GM10248 (cell line): ENCODE data around the gene BRPF3.
"Not testable (repeated sequence)": the region's sequence is repeated elsewhere in the genome, so short reads cannot be mapped to it uniquely, and the experiment has no call there.

Source experiments
- CTCF ChIA-PET: fragments of 300-600 bp; sonication (Branson Sonifier 250); formaldehyde crosslinking; extraction: SDS; loops from one replicate; lab custom pipeline; 2021; ENCODE audit warnings: antibody characterized with exemption; lab: Yijun Ruan, JAX
- POLR2A ChIA-PET: fragments of 350-650 bp; sonication (Branson Sonifier 250); formaldehyde crosslinking; extraction: SDS; loops from one replicate; lab custom pipeline; 2020; ENCODE audit warnings: antibody characterized with exemption; lab: Yijun Ruan, JAX
- DNase-seq: peaks from one replicate; pipeline ENCODE4 v3.0.0; 2012; ENCODE audit errors: extremely low spot score
- CTCF ChIP-seq: IDR thresholded peaks from 2 replicates; pipeline ENCODE4 v1.5.1; 2012; ENCODE audit warnings: mild to moderate bottlenecking, low read depth; ENCODE audit errors: extremely low read depth, missing control alignments, control extremely low read depth

BRPF3 gene

GRCh38 chr6:36216559-36216958, 20.0 kb downstream of the BRPF3 start:
- POLR2A ChIA-PET = no interaction called here
- no peak for TF ChIP-seq CTCF
- DNase-seq = no peak
- CTCF ChIA-PET = interaction anchor here (1.2 to 1.6 kb wide), 2 partner anchors 9 to 12 kb away, joined by 4 read pairs; no protein-coding TSS in a partner anchor

- ChIA-PET POLR2A (no interaction called here), CTCF (interaction anchor here (1.3 kb wide), 1 partner anchor 12 kb away, joined by 3 read pairs; no protein-coding TSS in a partner anchor)
- no peak for DNase-seq
- no peak for TF ChIP-seq CTCF
These were observed 20.6 kb downstream of the BRPF3 start for GRCh38 chr6:36217188-36217587.

- ChIA-PET POLR2A (no interaction called here), CTCF (interaction anchor here (1.3 kb wide), 1 partner anchor 13 kb away, joined by 3 read pairs; no protein-coding TSS in a partner anchor)
- TF ChIP-seq CTCF = no peak
- DNase-seq = no peak
These were observed 21.4 kb downstream of the BRPF3 start for GRCh38 chr6:36217946-36218345.

- DNase-seq = not testable (repeated sequence)
- ChIA-PET POLR2A (interaction anchor here (0.7 kb wide), 1 partner anchor 25 kb away, joined by 5 read pairs; no protein-coding TSS in a partner anchor), CTCF (interaction anchor here (1.3 kb wide), 1 partner anchor 13 kb away, joined by 3 read pairs; no protein-coding TSS in a partner anchor)
These were observed 22.0 kb downstream of the BRPF3 start for GRCh38 chr6:36218516-36218915.

GRCh38 chr6:36219081-36219480, 22.5 kb downstream of the BRPF3 start:
- CTCF ChIA-PET = no interaction called here
- no peak for TF ChIP-seq CTCF
- DNase-seq = no peak
- POLR2A ChIA-PET = no interaction called here

GRCh38 chr6:36220226-36220625, 23.7 kb downstream of the BRPF3 start:
- DNase-seq = no peak
- POLR2A ChIA-PET = no interaction called here
- no peak for TF ChIP-seq CTCF
- CTCF ChIA-PET = no interaction called here

GRCh38 chr6:36221674-36222073, 25.1 kb downstream of the BRPF3 start:
- POLR2A ChIA-PET = no interaction called here
- no peak for DNase-seq
- CTCF ChIA-PET = interaction anchor here (1.3 kb wide), 1 partner anchor 98 kb away, joined by 3 read pairs; no protein-coding TSS in a partner anchor
- TF ChIP-seq CTCF = no peak
